Right cardiac atrium (tissue), 5 donors: ENCODE results near the gene KHDRBS2. TPM values are rescaled to one million over a fixed set of nuclear protein-coding genes. Genes with fewer than 3 reads are reported as not detected.

Experiments used
- ATAC-seq, 2 donors: fragments of 200-7000 bp; cut with Tn5 transposase; one replicate each; pipeline versions ENCODE4 v1.8.0 to v1.9.1; 2020; ENCODE audit warnings: moderate library complexity in 2 of 2, mild to moderate bottlenecking in 1 of 2
- DNase-seq, 3 donors: peaks; one replicate each; pipeline ENCODE4 v3.0.0-alpha.2; 2020
- H3K27ac ChIP-seq: one replicate; pipeline ENCODE4 v1.5.1; 2013; ENCODE audit warnings: mild to moderate bottlenecking, low read length, control low read depth, moderate library complexity
- H3K27me3 ChIP-seq: one replicate; pipeline ENCODE4 v1.6.1; 2013; ENCODE audit not compliant: control insufficient read depth, insufficient read depth
- H3K4me1 ChIP-seq: one replicate; pipeline ENCODE4 v1.6.1; 2013; ENCODE audit warnings: low read length; ENCODE audit not compliant: control insufficient read depth, insufficient read depth
- H3K4me3 ChIP-seq: one replicate; pipeline ENCODE4 v1.5.1; 2013; ENCODE audit warnings: low read length, control low read depth
- H3K9me3 ChIP-seq: one replicate; pipeline ENCODE4 v1.6.1; 2013; ENCODE audit warnings: low read length; ENCODE audit not compliant: control insufficient read depth
- WGBS: extraction: QIAGEN DNeasy Blood & Tissue Kit; methylation state at CpG from one replicate; pipeline ENCODE4 v1.1.7; 2013; 5-methylcytosine and 5-hydroxymethylcytosine counted together
- intact Hi-C, 4 donors: fragments of 100-400 bp; cut with DNase I; formaldehyde crosslinking; loops; one replicate each; pipeline versions ENCODE4 v1.11.0 to v1.14.0; 2022 to 2023
- polyA plus RNA-seq: library from polyadenylated mRNA; stranded (reverse); fragments of 200-250 nt; gene quantifications from one replicate; pipeline ENCODE4 v1.2.3, GENCODE V29; 2013
- total RNA-seq, 4 donors: library from RNA; stranded (reverse); fragmentation: NEBNext Ultra II Directional; extraction: Animal tissue kit (Norgen Biotek cat#: 25700); gene quantifications; one replicate each; pipeline ENCODE4 v1.2.1, GENCODE V29; 2021
- donor health status: healthy with polysubstance abuse.
- donor health status: DM: no; HTN: yes; CAD: no.
- donor health status: DM: no; HTN: no; CAD: no.
- donor health status: DM: no; HTN: yes; CAD: no; lungs with severe emphysema.
- donor health status: DM: yes; HTN: yes; CAD: no.

Gene KHDRBS2
- total and polyA plus RNA-seq, 5 donors, result 0.09 to 0.14 (median 0.12) TPM; not detected in 2

GRCh38 chr6:62013719-62014118, 272.3 kb downstream of the KHDRBS2 start:
- WGBS, result 70% methylated on average over 6 of the region's 6 CpGs
- Histone ChIP-seq H3K27me3 (no peaks in the 10 kb centered on the region), H3K27ac (no peak overlapping the region), H3K9me3 (no peaks in the 10 kb centered on the region), H3K4me1 (no peaks in the 10 kb centered on the region), H3K4me3 (no peak overlapping the region)
- DNase-seq, result no peak
- intact Hi-C loops, result no loop called here
- ATAC-seq, result no peak

GRCh38 chr6:62009445-62009844, 276.6 kb downstream of the KHDRBS2 start:
- ATAC-seq (no peak), DNase-seq (no peak)
- Histone ChIP-seq H3K27me3 (no peaks in the 10 kb centered on the region), H3K27ac (no peak overlapping the region), H3K9me3 (no peaks in the 10 kb centered on the region), H3K4me3 (no peak overlapping the region), H3K4me1 (no peaks in the 10 kb centered on the region)
- intact Hi-C loops, result no loop called here
- WGBS, result 86% methylated on average over 3 of the region's 3 CpGs

GRCh38 chr6:61989616-61990015, 296.4 kb downstream of the KHDRBS2 start:
- ATAC-seq (no peak), DNase-seq (no peak)
- Histone ChIP-seq H3K27ac (no peak overlapping the region), H3K4me1 (no peaks in the 10 kb centered on the region), H3K9me3 (no peaks in the 10 kb centered on the region), H3K4me3 (no peak overlapping the region), H3K27me3 (no peaks in the 10 kb centered on the region)
- intact Hi-C loops, result no loop called here

- H3K27me3 ChIP-seq, result no peaks in the 10 kb centered on the region
- WGBS, result 79% methylated on average over 1 of the region's 1 CpG
- H3K27ac ChIP-seq, result no peak overlapping the region
- H3K9me3 ChIP-seq, result no peaks in the 10 kb centered on the region
- no peaks in the 10 kb centered on the region for H3K4me1 ChIP-seq
- intact Hi-C loops, result no loop called here
- H3K4me3 ChIP-seq, result no peak overlapping the region
- DNase-seq (no peak), ATAC-seq (no peak)
Observed at GRCh38 chr6:61980622-61981021, 305.4 kb downstream of the KHDRBS2 start.

GRCh38 chr6:61977947-61978346, 308.1 kb downstream of the KHDRBS2 start:
- intact Hi-C loops, result no loop called here
- 41% methylated on average over 1 of the region's 1 CpG for whole genome bisulfite sequencing
- Histone ChIP-seq H3K4me3 (no peak overlapping the region), H3K27ac (no peak overlapping the region), H3K4me1 (no peaks in the 10 kb centered on the region), H3K9me3 (no peaks in the 10 kb centered on the region), H3K27me3 (no peaks in the 10 kb centered on the region)
- DNase-seq (no peak), ATAC-seq (no peak)

- ATAC-seq, result no peak
- 38% methylated on average over 1 of the region's 1 CpG for WGBS
Observed at GRCh38 chr6:61977099-61977498, 308.9 kb downstream of the KHDRBS2 start.

GRCh38 chr6:61959196-61959595, 326.8 kb downstream of the KHDRBS2 start:
- no peak overlapping the region for H3K4me3 ChIP-seq
- ATAC-seq, result no peak
- WGBS, result 91% methylated on average over 2 of the region's 2 CpGs
- no peaks in the 10 kb centered on the region for H3K27me3 ChIP-seq
- no peak for DNase-seq
- intact Hi-C loops, result no loop called here
- no peak overlapping the region for H3K27ac ChIP-seq
- H3K4me1 ChIP-seq, result no peaks in the 10 kb centered on the region
- no peaks in the 10 kb centered on the region for H3K9me3 ChIP-seq

More at GRCh38 chr6:61977099-61977498, 308.9 kb downstream of the KHDRBS2 start:
- intact Hi-C loops, result no loop called here
- Histone ChIP-seq H3K27ac (no peak overlapping the region), H3K4me3 (no peak overlapping the region), H3K4me1 (no peaks in the 10 kb centered on the region), H3K9me3 (no peaks in the 10 kb centered on the region), H3K27me3 (no peaks in the 10 kb centered on the region)
- DNase-seq, result no peak

GRCh38 chr6:61953851-61954250, 332.2 kb downstream of the KHDRBS2 start:
- Histone ChIP-seq H3K4me3 (no peak overlapping the region), H3K27ac (no peak overlapping the region), H3K27me3 (no peaks in the 10 kb centered on the region), H3K9me3 (no peaks in the 10 kb centered on the region), H3K4me1 (no peaks in the 10 kb centered on the region)
- no peak for DNase-seq
- intact Hi-C loops, result no loop called here
- no peak for ATAC-seq

GRCh38 chr6:61951586-61951985, 334.4 kb downstream of the KHDRBS2 start:
- intact Hi-C loops, result no loop called here
- ATAC-seq (no peak), DNase-seq (no peak)
- Histone ChIP-seq H3K9me3 (no peaks in the 10 kb centered on the region), H3K4me1 (no peaks in the 10 kb centered on the region), H3K4me3 (no peak overlapping the region), H3K27ac (no peak overlapping the region), H3K27me3 (no peaks in the 10 kb centered on the region)
- 49% methylated on average over 1 of the region's 1 CpG for WGBS

GRCh38 chr6:61950811-61951210, 335.2 kb downstream of the KHDRBS2 start:
- intact Hi-C loops, result no loop called here
- H3K27me3 ChIP-seq, result no peaks in the 10 kb centered on the region
- DNase-seq (no peak), ATAC-seq (no peak)
- no peak overlapping the region for H3K27ac ChIP-seq
- no peaks in the 10 kb centered on the region for H3K4me1 ChIP-seq
- H3K9me3 ChIP-seq, result no peaks in the 10 kb centered on the region
- WGBS, result 63% methylated on average over 1 of the region's 1 CpG
- H3K4me3 ChIP-seq, result no peak overlapping the region

GRCh38 chr6:61949971-61950370, 336.1 kb downstream of the KHDRBS2 start:
- Histone ChIP-seq H3K4me3 (no peak overlapping the region), H3K9me3 (no peaks in the 10 kb centered on the region), H3K27me3 (no peaks in the 10 kb centered on the region), H3K27ac (no peak overlapping the region), H3K4me1 (no peaks in the 10 kb centered on the region)
- WGBS, result 49% methylated on average over 1 of the region's 1 CpG
- no peak for DNase-seq
- ATAC-seq, result no peak
- intact Hi-C loops, result no loop called here

GRCh38 chr6:61949161-61949560, 336.9 kb downstream of the KHDRBS2 start:
- H3K4me3 ChIP-seq, result no peak overlapping the region
- intact Hi-C loops, result no loop called here
- no peak for ATAC-seq
- no peaks in the 10 kb centered on the region for H3K9me3 ChIP-seq
- no peak overlapping the region for H3K27ac ChIP-seq
- no peaks in the 10 kb centered on the region for H3K27me3 ChIP-seq
- DNase-seq, result no peak
- H3K4me1 ChIP-seq, result no peaks in the 10 kb centered on the region
